Neural cell (in vitro differentiated cells): Measurements from ENCODE around the gene VWA1.

ENCODE experiments used
- POLR2AphosphoS5 ChIP-seq: IDR thresholded peaks from 2 replicates; pipeline ENCODE4 v1.6.1; 2012
- TF ChIP-seq, protein P1 (sequence below): fragments of 450-650 bp; IDR thresholded peaks from 2 replicates; pipeline ENCODE4 v1.5.1; 2014; ENCODE audit warnings: antibody characterized with exemption, mild to moderate bottlenecking, moderate library complexity; ENCODE audit not compliant: poor library complexity, severe bottlenecking

DNA sequence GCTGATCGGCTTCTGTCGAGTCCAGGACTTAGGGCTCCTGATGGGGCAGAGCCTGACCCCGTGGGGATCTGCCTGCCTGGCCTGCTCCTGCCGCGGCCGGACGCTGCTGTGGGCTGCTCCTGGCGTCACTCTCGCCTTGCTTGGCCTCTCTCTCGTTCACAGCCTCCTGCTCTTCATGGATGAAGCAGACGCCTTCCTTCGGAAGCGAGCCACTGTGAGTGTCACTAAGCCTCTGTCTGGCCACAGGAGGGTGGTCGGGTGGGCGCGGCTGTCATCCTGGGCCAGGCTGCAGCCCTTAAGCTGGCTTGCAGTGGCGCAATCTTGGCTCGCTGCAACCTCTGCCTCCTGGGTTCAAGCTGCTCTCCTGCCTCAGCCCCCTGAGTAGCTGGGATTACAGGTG lies 52.2 kb downstream of the VWA1 start:
- TF ChIP-seq, protein P1, sequence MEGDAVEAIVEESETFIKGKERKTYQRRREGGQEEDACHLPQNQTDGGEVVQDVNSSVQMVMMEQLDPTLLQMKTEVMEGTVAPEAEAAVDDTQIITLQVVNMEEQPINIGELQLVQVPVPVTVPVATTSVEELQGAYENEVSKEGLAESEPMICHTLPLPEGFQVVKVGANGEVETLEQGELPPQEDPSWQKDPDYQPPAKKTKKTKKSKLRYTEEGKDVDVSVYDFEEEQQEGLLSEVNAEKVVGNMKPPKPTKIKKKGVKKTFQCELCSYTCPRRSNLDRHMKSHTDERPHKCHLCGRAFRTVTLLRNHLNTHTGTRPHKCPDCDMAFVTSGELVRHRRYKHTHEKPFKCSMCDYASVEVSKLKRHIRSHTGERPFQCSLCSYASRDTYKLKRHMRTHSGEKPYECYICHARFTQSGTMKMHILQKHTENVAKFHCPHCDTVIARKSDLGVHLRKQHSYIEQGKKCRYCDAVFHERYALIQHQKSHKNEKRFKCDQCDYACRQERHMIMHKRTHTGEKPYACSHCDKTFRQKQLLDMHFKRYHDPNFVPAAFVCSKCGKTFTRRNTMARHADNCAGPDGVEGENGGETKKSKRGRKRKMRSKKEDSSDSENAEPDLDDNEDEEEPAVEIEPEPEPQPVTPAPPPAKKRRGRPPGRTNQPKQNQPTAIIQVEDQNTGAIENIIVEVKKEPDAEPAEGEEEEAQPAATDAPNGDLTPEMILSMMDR, result no peak
- TF ChIP-seq POLR2AphosphoS5, result no peak
